Activated CD8-positive, alpha-beta T cell treated with anti-CD3 and anti-CD28 coated beads for 36 hours (primary cell): ENCODE measurements around the gene NPTN. TPM values are rescaled to one million over a fixed set of nuclear protein-coding genes. Genes with fewer than 3 reads are reported as not detected.

Source experiments
- ATAC-seq: fragments of 200-7000 bp; cut with Tn5 transposase; one replicate; pipeline ENCODE4 v1.10.0; 2021; ENCODE audit warnings: mild to moderate bottlenecking, moderate library complexity
- CTCF ChIA-PET: fragments of 350-600 bp; sonication (Branson Sonifier 250); formaldehyde crosslinking; loops from one replicate; lab custom pipeline; 2021; ENCODE audit warnings: antibody characterized with exemption; lab: Charles Lee
- POLR2A ChIA-PET: fragments of 350-600 bp; sonication (Branson Sonifier 250); formaldehyde crosslinking; loops from one replicate; lab custom pipeline; 2021; ENCODE audit warnings: antibody characterized with exemption; lab: Charles Lee
- DNase-seq: peaks from one replicate; pipeline ENCODE4 v3.0.0-alpha.2; 2020
- H3K27ac Mint-ChIP-seq: one replicate; pipeline ENCODE4 v1.8.0; 2021; ENCODE audit warnings: mild to moderate bottlenecking, mixed read lengths
- H3K27me3 Mint-ChIP-seq: one replicate; pipeline ENCODE4 v1.8.0; 2021; ENCODE audit warnings: mixed read lengths
- H3K36me3 Mint-ChIP-seq: one replicate; pipeline ENCODE4 v1.8.0; 2021; ENCODE audit warnings: low read depth, mixed read lengths
- H3K4me1 Mint-ChIP-seq: one replicate; pipeline ENCODE4 v1.8.0; 2021; ENCODE audit warnings: low read depth, mixed read lengths
- H3K4me3 Mint-ChIP-seq: one replicate; pipeline ENCODE4 v1.8.0; 2021; ENCODE audit warnings: mild to moderate bottlenecking, moderate library complexity, mixed read lengths
- H3K9me3 Mint-ChIP-seq: one replicate; pipeline ENCODE4 v1.8.0; 2021; ENCODE audit warnings: mixed read lengths
- CTCF ChIP-seq: fragments of 200-600 bp; IDR thresholded peaks from one replicate; pipeline ENCODE4 v1.8.0; 2022; ENCODE audit warnings: antibody characterized with exemption, mild to moderate bottlenecking
- intact Hi-C: fragments of 100-400 bp; cut with micrococcal nuclease; formaldehyde crosslinking; loops from one replicate; pipeline ENCODE4 v1.10.0; 2022
- total RNA-seq, 2 experiments: library from RNA; stranded (reverse); gene quantifications; one replicate each; pipeline ENCODE4 v1.2.3, GENCODE V29; 2021

Gene NPTN
- total RNA-seq, 2 experiments from 2014 or later, result 27.4 to 33.6 TPM

- ATAC-seq (no peak), DNase-seq (no peak)
- Mint-ChIP-seq H3K4me1 (peaks cover 5% of the 10 kb centered on the region), H3K4me3 (no peak overlapping the region), H3K27ac (peak overlapping the region; percentile 20), H3K9me3 (no peaks in the 10 kb centered on the region), H3K27me3 (no peaks in the 10 kb centered on the region), H3K36me3 (peaks cover 21% of the 10 kb centered on the region)
- ChIA-PET POLR2A (no interaction called here), CTCF (interaction anchor here (0.8 to 2.7 kb wide), 6 partner anchors 9 to 135 kb away, joined by 3 to 10 read pairs (median 4); no protein-coding TSS in a partner anchor)
- intact Hi-C loops, result no loop called here
- TF ChIP-seq CTCF, result no peak
Measured at GRCh38 chr15:73569361-73569760, 63.8 kb downstream of the NPTN start.

GRCh38 chr15:73568564-73569280, 64.5 kb downstream of the NPTN start:
- CTCF ChIA-PET, result interaction anchor here (0.8 to 2.7 kb wide), 5 partner anchors 8 to 133 kb away, joined by 3 to 10 read pairs (median 4); no protein-coding TSS in a partner anchor
- DNase-seq, result no peak
- POLR2A ChIA-PET, result no interaction called here
- peaks cover 5% of the 10 kb centered on the region for H3K4me1 Mint-ChIP-seq
- intact Hi-C loops, result no loop called here
- H3K36me3 Mint-ChIP-seq, result peaks cover 19% of the 10 kb centered on the region
- no peak for ATAC-seq
- H3K27me3 Mint-ChIP-seq, result no peaks in the 10 kb centered on the region
- no peak overlapping the region for H3K27ac Mint-ChIP-seq
- no peaks in the 10 kb centered on the region for H3K9me3 Mint-ChIP-seq
- no peak overlapping the region for H3K4me3 Mint-ChIP-seq
- no peak for TF ChIP-seq CTCF

- Mint-ChIP-seq H3K4me1 (peaks cover 5% of the 10 kb centered on the region), H3K36me3 (peaks cover 18% of the 10 kb centered on the region), H3K4me3 (no peak overlapping the region), H3K27ac (no peak overlapping the region), H3K9me3 (no peaks in the 10 kb centered on the region), H3K27me3 (no peaks in the 10 kb centered on the region)
- ChIA-PET CTCF (interaction anchor here (1.6 to 2.5 kb wide), 3 partner anchors 69 to 138 kb away, joined by 7 to 11 read pairs (median 11); no protein-coding TSS in a partner anchor), POLR2A (no interaction called here)
- no peak for TF ChIP-seq CTCF
- intact Hi-C loops, result no loop called here
- DNase-seq (no peak), ATAC-seq (no peak)
Measured at GRCh38 chr15:73567020-73567419, 66.2 kb downstream of the NPTN start.

GRCh38 chr15:73564255-73564654, 68.9 kb downstream of the NPTN start:
- Mint-ChIP-seq H3K27me3 (no peaks in the 10 kb centered on the region), H3K4me3 (no peak overlapping the region), H3K4me1 (peaks cover 5% of the 10 kb centered on the region), H3K9me3 (no peaks in the 10 kb centered on the region), H3K36me3 (peaks cover 5% of the 10 kb centered on the region), H3K27ac (no peak overlapping the region)
- ATAC-seq, result no peak
- intact Hi-C loops, result loop anchor here (5.0 kb wide), 2 partner anchors 68 to 138 kb away; partner anchors contain the start of gene NPTN
- ChIA-PET POLR2A (no interaction called here), CTCF (interaction anchor here (1.9 kb wide), 1 partner anchor 72 kb away, joined by 15 read pairs; no protein-coding TSS in a partner anchor)
- no peak for TF ChIP-seq CTCF
- no peak for DNase-seq
